ENCODE measurements around the gene NDUFAF2.

Gene NDUFAF2

GRCh38 chr5:61123145-61123544, 178.1 kb downstream of the NDUFAF2 start:
- H4K20me1 ChIP-seq (ENCODE audit: insufficient read depth, low read length) = no peaks in the 10 kb centered on the region
- H3K36me3 ChIP-seq (ENCODE audit: insufficient read depth, low read length) = no peaks in the 10 kb centered on the region
- H3K9me3 ChIP-seq (ENCODE audit: insufficient read depth, low read length, severe bottlenecking) = no peaks in the 10 kb centered on the region
- TF ChIP-seq EZH2 (IDR thresholded peaks at IDR 0.05; ENCODE audit: borderline replicate concordance, low read depth, low read length, severe bottlenecking) (no peak), CTCF (IDR thresholded peaks at IDR 0.05; ENCODE audit: borderline replicate concordance, extremely low read depth, low read length, poor library complexity, severe bottlenecking) (no peak)
- ATAC-seq (ENCODE audit: insufficient read depth, low read depth) (no peak), DNase-seq (no peak)
- no peaks in the 10 kb centered on the region for H3K4me1 ChIP-seq (ENCODE audit: insufficient read depth, low read length)
- H3K9ac ChIP-seq (ENCODE audit: low read depth, low read length) = no peak overlapping the region
- no peaks in the 10 kb centered on the region for H3K79me2 ChIP-seq (ENCODE audit: insufficient read depth, low read length)
- no peak overlapping the region for H3K4me2 ChIP-seq (ENCODE audit: insufficient read depth, low read length)
- H3K4me3 ChIP-seq (ENCODE audit: low read depth in 1 of 2, low read length in 2 of 2) = no peak overlapping the region
- H3K27ac ChIP-seq (ENCODE audit: low read length) = no peak overlapping the region
- no peak overlapping the region for H2AFZ ChIP-seq (ENCODE audit: low read depth, low read length)
- H3K27me3 ChIP-seq (ENCODE audit: insufficient read depth, low read length, poor library complexity) = no peaks in the 10 kb centered on the region

GRCh38 chr5:61130289-61130688, 185.3 kb downstream of the NDUFAF2 start:
- H3K4me2 ChIP-seq (ENCODE audit: insufficient read depth, low read length) = no peak overlapping the region
- no peak for ATAC-seq (ENCODE audit: insufficient read depth, low read depth)
- no peaks in the 10 kb centered on the region for H3K79me2 ChIP-seq (ENCODE audit: insufficient read depth, low read length)
- H2AFZ ChIP-seq (ENCODE audit: low read depth, low read length) = no peak overlapping the region
- H3K4me1 ChIP-seq (ENCODE audit: insufficient read depth, low read length) = no peaks in the 10 kb centered on the region
- H3K9me3 ChIP-seq (ENCODE audit: insufficient read depth, low read length, severe bottlenecking) = no peaks in the 10 kb centered on the region
- no peak overlapping the region for H3K9ac ChIP-seq (ENCODE audit: low read depth, low read length)
- no peaks in the 10 kb centered on the region for H4K20me1 ChIP-seq (ENCODE audit: insufficient read depth, low read length)
- DNase-seq = no peak
- H3K27ac ChIP-seq (ENCODE audit: low read length) = no peak overlapping the region
- no peak overlapping the region for H3K4me3 ChIP-seq (ENCODE audit: low read depth in 1 of 2, low read length in 2 of 2)
- H3K27me3 ChIP-seq (ENCODE audit: insufficient read depth, low read length, poor library complexity) = no peaks in the 10 kb centered on the region
- TF ChIP-seq EZH2 (IDR thresholded peaks at IDR 0.05; ENCODE audit: borderline replicate concordance, low read depth, low read length, severe bottlenecking) (no peak), CTCF (IDR thresholded peaks at IDR 0.05; ENCODE audit: borderline replicate concordance, extremely low read depth, low read length, poor library complexity, severe bottlenecking) (no peak)
- H3K36me3 ChIP-seq (ENCODE audit: insufficient read depth, low read length) = no peaks in the 10 kb centered on the region

GRCh38 chr5:61132559-61132958, 187.6 kb downstream of the NDUFAF2 start:
- no peak overlapping the region for H3K4me3 ChIP-seq (ENCODE audit: low read depth in 1 of 2, low read length in 2 of 2)
- H3K36me3 ChIP-seq (ENCODE audit: insufficient read depth, low read length) = no peaks in the 10 kb centered on the region
- no peak overlapping the region for H3K27ac ChIP-seq (ENCODE audit: low read length)
- H2AFZ ChIP-seq (ENCODE audit: low read depth, low read length) = no peak overlapping the region
- no peaks in the 10 kb centered on the region for H3K27me3 ChIP-seq (ENCODE audit: insufficient read depth, low read length, poor library complexity)
- TF ChIP-seq CTCF (IDR thresholded peaks at IDR 0.05; ENCODE audit: borderline replicate concordance, extremely low read depth, low read length, poor library complexity, severe bottlenecking) (no peak), EZH2 (IDR thresholded peaks at IDR 0.05; ENCODE audit: borderline replicate concordance, low read depth, low read length, severe bottlenecking) (no peak)
- H3K79me2 ChIP-seq (ENCODE audit: insufficient read depth, low read length) = no peaks in the 10 kb centered on the region
- H3K4me2 ChIP-seq (ENCODE audit: insufficient read depth, low read length) = no peak overlapping the region
- H4K20me1 ChIP-seq (ENCODE audit: insufficient read depth, low read length) = no peaks in the 10 kb centered on the region
- ATAC-seq (ENCODE audit: insufficient read depth, low read depth) (no peak), DNase-seq (no peak)
- H3K9ac ChIP-seq (ENCODE audit: low read depth, low read length) = no peak overlapping the region
- no peaks in the 10 kb centered on the region for H3K4me1 ChIP-seq (ENCODE audit: insufficient read depth, low read length)
- H3K9me3 ChIP-seq (ENCODE audit: insufficient read depth, low read length, severe bottlenecking) = no peaks in the 10 kb centered on the region

- ATAC-seq (ENCODE audit: insufficient read depth, low read depth) = no peak
- H3K4me2 ChIP-seq (ENCODE audit: insufficient read depth, low read length) = no peak overlapping the region
- H3K27me3 ChIP-seq (ENCODE audit: insufficient read depth, low read length, poor library complexity) = no peaks in the 10 kb centered on the region
- H4K20me1 ChIP-seq (ENCODE audit: insufficient read depth, low read length) = no peaks in the 10 kb centered on the region
- DNase-seq = no peak
- H3K4me1 ChIP-seq (ENCODE audit: insufficient read depth, low read length) = no peaks in the 10 kb centered on the region
- no peaks in the 10 kb centered on the region for H3K36me3 ChIP-seq (ENCODE audit: insufficient read depth, low read length)
- no peak overlapping the region for H3K9ac ChIP-seq (ENCODE audit: low read depth, low read length)
- TF ChIP-seq CTCF (IDR thresholded peaks at IDR 0.05; ENCODE audit: borderline replicate concordance, extremely low read depth, low read length, poor library complexity, severe bottlenecking) = no peak
- no peak for TF ChIP-seq EZH2 (IDR thresholded peaks at IDR 0.05; ENCODE audit: borderline replicate concordance, low read depth, low read length, severe bottlenecking)
- H3K27ac ChIP-seq (ENCODE audit: low read length) = no peak overlapping the region
- H2AFZ ChIP-seq (ENCODE audit: low read depth, low read length) = no peak overlapping the region
- H3K4me3 ChIP-seq (ENCODE audit: low read depth in 1 of 2, low read length in 2 of 2) = no peak overlapping the region
- no peaks in the 10 kb centered on the region for H3K79me2 ChIP-seq (ENCODE audit: insufficient read depth, low read length)
- H3K9me3 ChIP-seq (ENCODE audit: insufficient read depth, low read length, severe bottlenecking) = no peaks in the 10 kb centered on the region
Measured at GRCh38 chr5:61137835-61138234, 192.8 kb downstream of the NDUFAF2 start.
